Calu3 (cell line): ENCODE measurements around the gene MYPN. TPM values are rescaled to one million over a fixed set of nuclear protein-coding genes. Genes with fewer than 3 reads are reported as not detected.
"Not testable (repeated sequence)": the region's sequence is repeated elsewhere in the genome, so short reads cannot be mapped to it uniquely, and the experiment has no call there.

Experiments
- BruUV-seq: library from RNA; stranded (reverse); fragments of 400-500 nt; replicated peaks from 2 replicates; lab custom pipeline; 2021; lab: Mats Ljungman, UMichigan
- CTCF ChIA-PET: fragments of 300-600 bp; sonication (Branson Sonifier 250); formaldehyde crosslinking; loops from one replicate; lab custom pipeline; 2022; ENCODE audit warnings: antibody characterized with exemption; lab: Charles Lee
- DNase-seq: peaks from one replicate; pipeline ENCODE4 v3.0.0; 2022
- H3K27ac Mint-ChIP-seq: one replicate; pipeline ENCODE4 v1.8.0; 2022; ENCODE audit warnings: mixed read lengths; ENCODE audit not compliant: unreplicated experiment
- H3K27me3 Mint-ChIP-seq: one replicate; pipeline ENCODE4 v1.8.0; 2022; ENCODE audit warnings: mixed read lengths; ENCODE audit not compliant: unreplicated experiment
- H3K36me3 Mint-ChIP-seq: one replicate; pipeline ENCODE4 v1.8.0; 2022; ENCODE audit warnings: mild to moderate bottlenecking, moderate library complexity, mixed read lengths; ENCODE audit not compliant: insufficient read depth, unreplicated experiment
- H3K4me1 Mint-ChIP-seq: one replicate; pipeline ENCODE4 v1.8.0; 2022; ENCODE audit warnings: mild to moderate bottlenecking, low read depth, mixed read lengths; ENCODE audit not compliant: unreplicated experiment
- H3K4me3 Mint-ChIP-seq: one replicate; pipeline ENCODE4 v1.8.0; 2022; ENCODE audit warnings: mild to moderate bottlenecking, low read depth, moderate library complexity, mixed read lengths; ENCODE audit not compliant: unreplicated experiment
- H3K9me3 Mint-ChIP-seq: one replicate; pipeline ENCODE4 v1.8.0; 2022; ENCODE audit warnings: low read depth, mixed read lengths; ENCODE audit not compliant: unreplicated experiment
- intact Hi-C: fragments of 100-400 bp; cut with micrococcal nuclease; formaldehyde crosslinking; loops from one replicate; pipeline ENCODE4 v1.10.0; 2022; ENCODE audit not compliant: unreplicated experiment
- total RNA-seq: library from RNA; stranded (reverse); gene quantifications from 2 replicates; pipeline ENCODE4 v1.2.3, GENCODE V29; 2022
- TF ChIP-seq, protein P1 (sequence below): fragments of 200-600 bp; IDR thresholded peaks from one replicate; pipeline ENCODE4 v1.8.0; 2022; ENCODE audit warnings: antibody characterized with exemption; ENCODE audit not compliant: unreplicated experiment

The MYPN gene
- total RNA-seq, 1 experiment from 2014 or later: 0.38 TPM

DNA sequence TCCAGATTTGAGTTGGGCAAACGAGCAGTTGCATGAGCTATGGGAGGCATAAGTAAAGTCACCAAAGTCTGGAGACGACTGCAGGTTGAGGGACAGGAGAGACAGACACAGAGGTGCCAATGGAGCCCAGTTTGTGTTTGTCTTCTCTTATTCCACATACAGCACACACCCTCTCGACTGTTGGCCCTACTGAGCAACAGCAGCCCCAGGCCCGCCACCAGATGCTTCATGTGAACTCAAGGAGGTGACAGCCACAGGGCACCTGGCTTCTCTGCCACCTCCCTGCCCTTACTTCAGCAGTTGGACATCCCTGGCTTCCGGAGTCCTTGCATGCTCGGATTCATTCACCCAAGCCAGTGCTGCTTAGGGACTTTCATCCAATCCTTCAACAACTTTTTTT is 129.1 kb downstream of the MYPN start:
- CTCF ChIA-PET: interaction anchor here (0.7 kb wide), 1 partner anchor 20 kb away, joined by 5 read pairs; no protein-coding TSS in a partner anchor
- no peak overlapping the region for H3K27ac Mint-ChIP-seq
- H3K4me1 Mint-ChIP-seq: no peaks in the 10 kb centered on the region
- no peak for DNase-seq
- H3K4me3 Mint-ChIP-seq: no peak overlapping the region
- no peaks in the 10 kb centered on the region for H3K36me3 Mint-ChIP-seq
- no TSS peak for BruUV-seq
- intact Hi-C loops: no loop called here
- no peaks in the 10 kb centered on the region for H3K9me3 Mint-ChIP-seq
- H3K27me3 Mint-ChIP-seq: peaks cover 20% of the 10 kb centered on the region
- TF ChIP-seq, protein P1, sequence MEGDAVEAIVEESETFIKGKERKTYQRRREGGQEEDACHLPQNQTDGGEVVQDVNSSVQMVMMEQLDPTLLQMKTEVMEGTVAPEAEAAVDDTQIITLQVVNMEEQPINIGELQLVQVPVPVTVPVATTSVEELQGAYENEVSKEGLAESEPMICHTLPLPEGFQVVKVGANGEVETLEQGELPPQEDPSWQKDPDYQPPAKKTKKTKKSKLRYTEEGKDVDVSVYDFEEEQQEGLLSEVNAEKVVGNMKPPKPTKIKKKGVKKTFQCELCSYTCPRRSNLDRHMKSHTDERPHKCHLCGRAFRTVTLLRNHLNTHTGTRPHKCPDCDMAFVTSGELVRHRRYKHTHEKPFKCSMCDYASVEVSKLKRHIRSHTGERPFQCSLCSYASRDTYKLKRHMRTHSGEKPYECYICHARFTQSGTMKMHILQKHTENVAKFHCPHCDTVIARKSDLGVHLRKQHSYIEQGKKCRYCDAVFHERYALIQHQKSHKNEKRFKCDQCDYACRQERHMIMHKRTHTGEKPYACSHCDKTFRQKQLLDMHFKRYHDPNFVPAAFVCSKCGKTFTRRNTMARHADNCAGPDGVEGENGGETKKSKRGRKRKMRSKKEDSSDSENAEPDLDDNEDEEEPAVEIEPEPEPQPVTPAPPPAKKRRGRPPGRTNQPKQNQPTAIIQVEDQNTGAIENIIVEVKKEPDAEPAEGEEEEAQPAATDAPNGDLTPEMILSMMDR: no peak

DNA sequence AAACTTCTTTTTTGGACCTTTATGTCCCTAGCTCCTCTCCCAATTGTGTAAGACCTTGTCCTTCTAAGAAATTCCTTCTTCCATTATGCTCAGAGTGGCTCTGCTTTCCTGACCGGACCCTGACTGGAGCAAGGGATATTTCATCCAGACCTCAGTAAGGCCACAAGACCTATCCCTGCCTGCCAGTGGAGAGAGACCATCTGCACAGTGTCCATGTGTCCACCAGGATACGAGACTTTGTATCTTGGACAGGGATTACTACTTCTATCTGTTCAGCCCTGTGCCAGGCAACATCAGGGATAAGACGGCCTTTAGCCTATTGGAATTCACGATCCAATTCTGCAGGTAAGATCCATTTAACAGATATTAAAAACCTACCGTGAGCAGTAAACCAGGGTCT is 129.8 kb downstream of the MYPN start:
- no peak for DNase-seq
- Mint-ChIP-seq H3K4me1 (no peaks in the 10 kb centered on the region), H3K27ac (no peak overlapping the region), H3K9me3 (no peaks in the 10 kb centered on the region), H3K27me3 (peaks cover 18% of the 10 kb centered on the region), H3K36me3 (no peaks in the 10 kb centered on the region), H3K4me3 (no peak overlapping the region)
- TF ChIP-seq, protein P1: no peak
- no TSS peak for BruUV-seq
- CTCF ChIA-PET: interaction anchor here (0.7 kb wide), 1 partner anchor 20 kb away, joined by 5 read pairs; no protein-coding TSS in a partner anchor
- intact Hi-C loops: no loop called here

DNA sequence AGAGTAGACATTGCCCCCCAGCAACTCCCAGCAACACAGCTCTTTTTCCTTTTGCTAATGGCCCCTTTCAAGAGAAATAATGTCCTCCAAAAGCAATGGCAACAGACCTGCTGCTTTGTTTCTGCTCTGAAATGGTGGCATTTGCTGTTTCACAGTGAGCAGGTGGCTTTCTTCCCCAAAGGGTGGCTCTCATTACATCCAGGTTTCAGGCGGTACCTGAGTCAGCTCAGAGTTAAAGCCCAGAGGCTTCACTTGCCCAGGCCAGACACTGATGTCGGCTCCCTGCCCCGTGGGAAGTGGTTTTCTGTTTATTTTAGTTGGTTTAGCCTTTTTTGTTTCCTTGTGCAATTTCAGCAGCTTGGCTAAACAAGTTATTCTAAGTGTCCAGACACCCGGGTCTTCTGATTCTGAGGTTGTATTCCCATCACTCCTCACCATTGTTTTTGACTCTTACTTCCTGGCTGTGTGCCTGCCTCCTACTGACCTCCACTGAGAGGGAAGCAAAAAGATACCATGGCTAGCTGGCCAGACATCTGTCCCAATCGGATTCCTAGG is 130.4 kb downstream of the MYPN start:
- H3K27me3 Mint-ChIP-seq: peaks cover 24% of the 10 kb centered on the region
- BruUV-seq: no TSS peak
- no peak for DNase-seq
- no peak overlapping the region for H3K4me3 Mint-ChIP-seq
- H3K36me3 Mint-ChIP-seq: no peaks in the 10 kb centered on the region
- H3K9me3 Mint-ChIP-seq: no peaks in the 10 kb centered on the region
- CTCF ChIA-PET: no interaction called here
- no peak overlapping the region for H3K27ac Mint-ChIP-seq
- intact Hi-C loops: no loop called here
- TF ChIP-seq, protein P1: no peak
- no peaks in the 10 kb centered on the region for H3K4me1 Mint-ChIP-seq

DNA sequence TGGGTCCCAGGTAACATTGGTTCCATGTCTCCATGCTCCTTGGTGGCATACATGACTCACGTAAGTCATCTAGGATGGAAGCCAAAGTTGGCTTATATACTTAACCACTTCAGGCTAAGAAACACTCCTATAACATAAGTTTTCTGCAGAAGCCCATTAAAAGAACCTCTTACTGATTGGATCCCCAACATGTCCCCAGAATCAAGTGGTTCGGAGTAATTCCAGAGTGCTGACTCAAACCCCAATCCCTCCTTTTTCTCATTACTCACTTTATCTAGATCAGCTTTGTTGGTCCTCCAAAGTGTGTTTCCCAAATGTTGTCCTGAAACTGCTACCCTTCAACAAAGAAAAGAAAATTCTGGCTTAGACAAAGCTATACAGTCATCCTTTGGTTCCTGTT is 132.8 kb downstream of the MYPN start:
- BruUV-seq: no TSS peak

DNA sequence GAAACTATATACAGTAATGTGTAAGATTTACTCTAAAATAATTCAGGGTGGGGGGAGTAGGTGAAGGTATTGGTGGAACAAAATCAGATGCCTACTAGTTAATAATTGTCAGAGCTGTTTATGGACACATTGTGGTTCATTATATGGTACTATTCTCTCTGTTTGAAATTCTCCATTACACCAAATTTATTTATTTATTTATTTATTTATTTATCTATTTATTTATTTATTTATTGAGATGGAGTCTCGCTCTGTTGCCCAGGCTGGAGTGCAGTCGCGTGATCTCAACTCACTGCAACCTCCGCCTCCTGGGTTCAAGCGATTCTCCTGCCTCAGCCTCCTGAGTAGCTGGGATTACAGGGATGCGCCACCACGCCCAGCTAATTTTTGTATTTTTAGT is 137.1 kb downstream of the MYPN start:
- DNase-seq, H3K4me3 Mint-ChIP-seq, intact Hi-C loops, H3K4me1 Mint-ChIP-seq, H3K27ac Mint-ChIP-seq, CTCF ChIA-PET, H3K36me3 Mint-ChIP-seq, BruUV-seq, H3K9me3 Mint-ChIP-seq: not testable (repeated sequence)
- H3K27me3 Mint-ChIP-seq: peaks cover 43% of the 10 kb centered on the region

More for the DNA sequence above, 132.8 kb downstream of the MYPN start:
- Mint-ChIP-seq H3K4me3 (no peak overlapping the region), H3K27me3 (peaks cover 26% of the 10 kb centered on the region), H3K36me3 (no peaks in the 10 kb centered on the region), H3K4me1 (no peaks in the 10 kb centered on the region), H3K27ac (no peak overlapping the region), H3K9me3 (no peaks in the 10 kb centered on the region)
- intact Hi-C loops: no loop called here
- TF ChIP-seq, protein P1: no peak
- CTCF ChIA-PET: interaction anchor here (0.6 kb wide), 1 partner anchor 401 kb away, joined by 4 read pairs; no protein-coding TSS in a partner anchor
- no peak for DNase-seq
